ENCODE measurements around the gene KCND2.

GRCh38 chr7:120567204-120567603, 294.2 kb downstream of the KCND2 start:
- TF ChIP-seq CTCF (conservative IDR thresholded peaks at IDR 0.05; ENCODE audit: low read depth, low read length) (no peak), EZH2 (IDR thresholded peaks at IDR 0.05; ENCODE audit: low read length, unreplicated experiment) (no peak)

Measured in PC-3 (cell line).